HG02884 (cell line): ENCODE measurements around the gene WSCD1.

Experiments used
- ATAC-seq: cut with Tn5 transposase; IDR thresholded peaks from one replicate; pipeline ENCODE4 v1.9.1; 2021; ENCODE audit warnings: mild to moderate bottlenecking, moderate library complexity; ENCODE audit not compliant: unreplicated experiment

WSCD1 gene

DNA sequence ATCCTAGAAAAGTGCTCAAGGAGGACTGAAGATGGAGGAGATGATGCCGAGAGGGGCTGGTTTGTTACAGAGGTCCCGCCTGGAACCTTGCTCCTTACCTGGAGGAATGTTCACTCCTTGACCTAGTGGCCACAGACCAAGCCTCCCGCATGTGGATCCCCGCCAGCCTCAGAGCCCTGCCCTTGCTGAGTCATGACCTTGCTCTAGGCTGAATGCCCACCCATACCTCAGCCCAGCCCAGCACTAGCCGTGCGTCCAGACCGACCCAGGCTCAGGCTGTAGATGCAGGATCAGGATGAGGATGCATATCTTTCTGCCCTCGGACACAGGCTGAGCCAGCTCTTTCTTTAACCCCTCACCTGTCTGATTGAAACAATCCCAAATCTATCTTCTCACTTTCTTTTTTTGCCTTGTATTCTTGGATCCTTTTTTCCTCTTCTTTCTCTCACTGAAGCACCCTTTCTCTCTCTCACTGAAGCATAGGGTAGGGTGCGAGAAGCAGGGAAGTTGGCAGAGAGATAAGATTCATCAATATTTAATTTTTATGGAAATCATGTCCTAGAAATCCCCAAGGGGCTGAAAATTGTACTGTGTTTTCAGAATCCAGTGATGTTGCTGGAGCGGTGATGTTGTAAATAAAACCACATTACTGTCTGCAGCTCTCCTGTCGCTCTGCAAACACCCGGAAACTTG, 34.9 kb downstream of the WSCD1 start:
- ATAC-seq = no peak

- ATAC-seq = no peak
Observed at GRCh38 chr17:6105649-6106007, 35.4 kb downstream of the WSCD1 start.

- no peak for ATAC-seq
Observed at GRCh38 chr17:6106212-6106611, 36.0 kb downstream of the WSCD1 start.

GRCh38 chr17:6107791-6108190, 37.6 kb downstream of the WSCD1 start:
- ATAC-seq = no peak

DNA sequence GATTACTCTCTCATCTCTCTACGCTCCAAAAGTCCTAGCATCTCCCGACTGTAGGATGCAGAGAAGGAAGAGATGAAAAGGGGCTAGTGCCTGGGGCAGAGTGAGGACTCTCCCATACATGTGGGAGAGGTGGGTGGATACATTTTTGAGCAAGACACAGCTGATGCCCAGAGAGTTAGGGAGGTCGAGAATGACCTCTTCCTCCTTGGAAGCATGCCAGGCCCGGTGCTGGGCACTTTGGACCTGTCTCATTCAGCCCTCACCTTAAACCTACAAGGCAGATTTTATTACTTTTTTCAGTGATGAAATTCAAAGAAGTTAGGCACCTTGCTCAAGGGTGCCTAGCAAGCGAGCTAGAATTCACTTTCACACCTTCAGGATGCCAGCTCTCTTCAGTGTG, 38.2 kb downstream of the WSCD1 start:
- no peak for ATAC-seq

- no peak for ATAC-seq
Observed at GRCh38 chr17:6108987-6109386, 38.8 kb downstream of the WSCD1 start.

DNA sequence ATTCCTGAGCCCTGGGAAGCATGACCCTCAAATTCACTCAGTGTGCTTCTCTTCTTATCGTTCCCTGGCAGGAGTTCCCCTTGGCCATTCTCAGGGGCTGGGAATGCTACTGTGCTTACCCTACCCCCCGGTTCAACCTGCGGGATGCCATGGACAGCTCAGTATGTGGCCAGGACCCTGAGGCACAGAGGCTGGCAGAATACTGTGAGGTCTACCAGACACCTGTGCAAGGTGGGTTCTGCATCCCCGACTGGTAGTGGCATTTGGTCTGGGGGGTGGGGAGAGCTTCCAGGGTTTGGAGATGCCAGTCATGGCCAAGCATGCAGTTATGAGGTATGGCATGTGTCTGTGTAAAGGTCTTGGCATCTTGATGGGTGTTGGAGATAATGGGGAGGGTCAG, 39.4 kb downstream of the WSCD1 start:
- ATAC-seq = no peak

GRCh38 chr17:6110088-6110487, 39.9 kb downstream of the WSCD1 start:
- ATAC-seq = no peak

DNA sequence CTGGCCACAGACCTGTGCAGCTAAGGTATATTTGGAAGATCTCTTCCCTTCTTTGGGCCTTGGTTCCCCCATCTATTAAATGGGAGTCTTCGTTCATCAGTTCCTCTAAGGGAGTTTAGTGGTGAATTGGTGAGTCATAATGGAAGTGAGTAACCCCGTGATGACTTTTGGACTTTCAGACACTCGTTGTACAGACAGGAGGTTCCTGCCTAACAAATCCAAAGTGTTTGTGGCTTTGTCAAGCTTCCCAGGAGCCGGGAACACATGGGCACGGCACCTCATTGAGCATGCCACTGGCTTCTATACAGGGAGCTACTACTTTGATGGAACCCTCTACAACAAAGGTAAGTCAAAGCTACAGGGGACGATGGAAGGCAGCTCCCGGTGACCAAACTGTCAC, 40.4 kb downstream of the WSCD1 start:
- ATAC-seq = no peak

- no peak for ATAC-seq
Observed at GRCh38 chr17:6120351-6120750, 50.2 kb downstream of the WSCD1 start.

DNA sequence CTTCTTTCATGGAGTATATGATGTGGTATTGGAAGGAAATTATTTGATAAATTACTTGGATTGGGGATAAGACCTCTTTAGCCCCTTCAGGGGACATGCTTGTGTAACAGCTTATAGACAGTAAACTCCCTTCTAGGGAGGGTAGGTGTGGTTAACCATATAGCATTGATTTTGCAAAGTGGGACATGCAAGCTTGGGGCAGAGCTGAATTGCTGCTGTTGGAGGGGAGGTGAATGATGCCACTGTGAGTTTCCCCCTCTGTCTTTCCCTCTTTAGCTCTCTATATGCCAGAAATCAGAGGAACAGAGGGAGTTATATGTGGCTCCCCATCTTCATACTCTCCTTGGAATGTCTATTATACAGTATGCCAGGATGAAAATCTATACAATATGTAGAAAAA, 54.7 kb downstream of the WSCD1 start:
- ATAC-seq = no peak

DNA sequence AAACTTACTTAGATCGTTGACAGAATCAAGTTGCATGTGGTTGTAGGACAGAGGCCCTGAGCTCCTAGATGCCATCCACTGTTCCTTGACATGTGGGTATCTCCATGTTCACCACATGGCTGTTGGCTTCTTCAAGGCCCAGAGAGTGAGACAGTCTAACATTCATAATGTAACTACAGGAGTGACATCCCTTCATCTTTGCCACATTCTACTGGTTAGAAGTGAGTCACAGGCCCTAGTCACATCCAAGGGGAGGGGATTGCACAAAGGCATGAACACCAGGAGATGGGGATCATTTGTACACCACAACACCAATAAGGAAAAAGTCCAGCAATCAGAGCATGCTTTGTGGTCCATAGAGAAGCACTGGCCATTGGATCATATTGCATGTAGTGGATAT, 56.6 kb downstream of the WSCD1 start:
- ATAC-seq = no peak

GRCh38 chr17:6134721-6135120, 64.5 kb downstream of the WSCD1 start:
- ATAC-seq = no peak

DNA sequence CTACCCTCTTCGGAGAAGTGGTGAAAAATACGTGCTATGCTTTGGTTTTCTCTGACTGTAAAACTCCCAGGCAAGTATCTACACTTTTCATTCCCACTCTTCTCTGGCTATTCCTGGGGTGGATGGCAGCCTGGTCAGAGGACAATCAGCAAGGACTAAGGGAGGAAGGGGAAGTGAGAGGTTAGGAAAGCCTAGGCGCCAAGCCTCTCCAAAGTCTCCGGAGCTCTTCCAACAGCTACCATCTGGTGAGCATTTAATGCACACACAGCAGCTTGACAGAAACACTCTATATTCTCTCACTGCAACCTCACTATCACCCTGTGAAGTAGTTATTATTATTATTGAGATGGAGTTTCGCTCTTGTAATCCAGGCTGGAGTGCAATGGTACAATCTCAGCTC, 65.1 kb downstream of the WSCD1 start:
- ATAC-seq = no peak

DNA sequence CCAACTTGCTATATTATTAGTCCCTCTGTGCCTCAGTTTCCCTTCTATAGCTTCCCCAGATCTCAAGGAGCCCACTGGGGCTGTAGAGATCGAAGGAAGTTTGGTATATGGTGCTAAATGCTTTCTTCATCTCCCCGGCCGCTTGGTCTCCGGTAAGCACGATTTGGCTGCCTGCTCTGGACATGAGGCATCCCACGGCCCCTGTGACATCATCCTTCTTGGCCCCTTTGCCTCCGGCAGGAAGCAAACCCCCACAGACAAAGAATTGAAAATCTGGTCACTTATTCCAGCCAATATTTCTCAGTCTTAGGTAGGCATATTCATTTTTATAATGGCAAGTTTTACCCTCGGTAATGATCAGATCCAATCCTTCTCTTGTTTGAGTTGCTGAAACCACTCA, 65.8 kb downstream of the WSCD1 start:
- no peak for ATAC-seq

DNA sequence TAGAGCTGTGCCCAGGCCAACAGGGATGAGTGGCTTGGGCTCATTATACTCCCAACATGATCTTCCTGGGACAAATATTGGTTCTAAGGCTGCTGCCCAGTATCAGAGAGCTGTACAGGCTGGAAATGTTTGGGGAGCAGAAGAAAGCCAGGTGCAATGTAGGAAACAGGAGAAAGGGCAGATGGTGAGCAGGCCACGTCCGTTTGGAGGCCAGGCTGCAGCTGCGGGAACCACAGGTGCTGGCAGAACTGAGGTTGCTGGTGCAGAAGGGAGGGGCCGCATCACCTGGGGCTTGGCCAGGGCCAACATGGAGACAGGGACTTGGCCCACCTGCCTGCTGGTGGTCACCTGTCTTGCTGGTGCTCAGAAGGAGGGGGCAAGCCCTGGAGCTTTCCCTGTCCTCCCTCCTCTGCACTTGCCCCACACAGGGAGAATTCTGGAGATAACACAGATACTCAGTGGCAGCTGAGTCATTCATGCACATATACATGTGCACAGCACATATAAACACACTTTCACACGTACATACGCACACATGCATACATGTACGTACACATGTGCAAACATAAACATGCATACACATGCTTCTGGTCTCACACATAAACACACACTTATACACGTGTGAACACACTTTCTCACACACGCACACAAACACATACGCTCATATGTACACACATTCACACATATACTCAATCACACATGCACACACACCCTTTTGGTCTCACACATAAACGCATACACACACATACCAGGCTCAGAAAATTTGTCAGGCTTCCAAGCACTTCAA, 67.7 kb downstream of the WSCD1 start:
- no peak for ATAC-seq

DNA sequence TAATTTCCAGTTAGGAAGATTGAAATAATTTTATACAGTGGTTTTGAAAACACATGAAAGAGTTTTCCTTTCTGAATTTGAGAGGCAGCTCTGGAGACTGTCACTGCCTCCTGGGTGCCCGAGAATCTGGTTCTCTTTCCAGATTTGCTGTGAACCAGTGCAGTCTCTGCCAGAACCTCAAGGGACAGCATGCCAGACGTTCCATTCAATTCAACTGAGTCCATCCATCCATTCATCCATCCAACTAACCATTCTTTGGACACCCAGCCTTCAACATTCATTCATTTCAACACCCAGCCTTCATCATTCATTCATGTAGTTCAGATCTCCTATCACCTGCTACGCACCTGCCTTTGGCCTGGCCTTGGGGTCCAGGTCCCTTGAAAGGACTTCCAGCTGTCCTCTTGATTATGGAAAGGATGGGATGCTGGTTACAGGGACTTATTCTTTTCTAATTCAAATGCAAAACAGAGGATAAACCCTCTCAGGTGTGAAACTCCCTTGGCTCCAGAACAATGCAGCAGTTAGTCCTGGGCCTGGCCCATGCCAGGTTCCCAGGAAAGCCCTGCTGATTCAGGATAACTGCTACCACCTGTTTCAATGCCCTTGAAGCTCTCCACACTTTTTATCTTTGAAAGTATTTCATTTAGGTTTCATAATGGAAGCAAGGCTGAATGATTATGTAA, 68.7 kb downstream of the WSCD1 start:
- no peak for ATAC-seq

- ATAC-seq = no peak
Observed at GRCh38 chr17:6139447-6139832, 69.3 kb downstream of the WSCD1 start.

DNA sequence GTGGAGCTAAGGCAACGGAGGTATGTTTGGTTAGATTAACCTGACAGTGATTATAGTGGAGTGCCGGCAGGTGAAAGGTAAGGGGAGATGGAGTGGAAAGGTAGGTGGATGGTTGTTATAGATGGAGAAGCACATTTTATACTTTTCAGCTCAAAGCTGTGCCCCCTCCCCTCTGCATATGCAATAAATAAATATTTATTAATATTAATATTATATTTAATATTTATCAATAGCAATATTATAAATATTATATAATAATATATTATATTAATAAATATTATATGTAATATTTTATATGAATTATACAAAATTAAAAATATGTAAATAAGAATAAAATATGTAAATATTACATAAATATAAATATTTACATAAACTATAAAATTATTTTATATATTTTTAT, 70.0 kb downstream of the WSCD1 start:
- no peak for ATAC-seq

GRCh38 chr17:6140728-6141330, 70.7 kb downstream of the WSCD1 start:
- ATAC-seq = no peak

DNA sequence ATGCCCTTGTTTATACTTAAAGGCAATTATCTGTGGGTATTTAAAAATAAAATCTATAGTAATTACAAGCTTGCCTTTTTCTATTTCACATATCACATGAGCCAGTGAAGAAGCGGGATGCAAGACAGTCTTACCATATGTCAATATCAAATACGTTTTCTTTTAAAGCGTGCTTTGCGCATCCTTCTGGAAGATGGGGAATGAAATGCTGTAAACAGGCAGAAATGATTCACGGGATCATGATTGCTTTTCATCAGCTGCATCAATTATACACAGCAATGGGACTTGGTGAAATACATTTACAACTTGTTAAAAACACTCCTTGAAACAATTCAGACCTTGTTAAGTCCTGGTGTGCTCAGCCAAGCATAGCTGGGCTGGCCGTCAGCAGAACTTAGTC, 72.5 kb downstream of the WSCD1 start:
- no peak for ATAC-seq

- no peak for ATAC-seq
Observed at GRCh38 chr17:6145946-6146345, 75.8 kb downstream of the WSCD1 start.
